Prostate gland (tissue), 2 donors: ENCODE measurements around the gene TTLL4. TPM values are rescaled to one million over a fixed set of nuclear protein-coding genes. Genes with fewer than 3 reads are reported as not detected.

Source experiments
- DNase-seq: peaks from one replicate; pipeline ENCODE4 v3.0.0-alpha.2; 2019; ENCODE audit warnings: low spot score
- H3K27ac ChIP-seq, 2 donors: fragments of 200-600 bp; sonication (generic); 2 replicates each; pipeline ENCODE4 v1.5.1; 2017 to 2019
- H3K27me3 ChIP-seq: fragments of 200-600 bp; sonication (generic); replicated peaks from 2 replicates; pipeline ENCODE4 v1.5.1; 2019; ENCODE audit not compliant: insufficient read depth
- H3K36me3 ChIP-seq, 2 donors: fragments of 200-600 bp; sonication (generic); 1 replicate in 1 of 2; 2 replicates in 1 of 2; pipeline versions ENCODE4 v1.5.1 to v1.8.1; 2017 to 2019
- H3K4me1 ChIP-seq: fragments of 200-600 bp; sonication (generic); replicated peaks from 2 replicates; pipeline ENCODE4 v1.5.1; 2019
- H3K4me3 ChIP-seq, 2 donors: fragments of 200-600 bp; sonication (generic); 2 replicates each; pipeline ENCODE4 v1.5.1; 2017 to 2019
- H3K9me3 ChIP-seq: fragments of 200-600 bp; sonication (generic); 2 replicates; pipeline ENCODE4 v1.5.1; 2017
- CTCF ChIP-seq, 4 experiments: fragments of 200-600 bp in 2 of 4; fragments of 450-650 bp in 2 of 4; sonication (generic) in 2 of 4; IDR thresholded peaks; 1 replicate in 3 of 4; 2 replicates in 1 of 4; pipeline ENCODE4 v1.5.1; 2016 to 2019; ENCODE audit warnings: antibody characterized with exemption in 4 of 4, mild to moderate bottlenecking in 2 of 4, moderate library complexity in 2 of 4
- POLR2A ChIP-seq: fragments of 450-650 bp; IDR thresholded peaks from one replicate; pipeline ENCODE4 v1.6.1; 2016; ENCODE audit warnings: antibody characterized with exemption, mild to moderate bottlenecking
- POLR2AphosphoS5 ChIP-seq: sonication (generic); formaldehyde crosslinking; IDR thresholded peaks from one replicate; pipeline ENCODE4 v1.6.1; 2017; ENCODE audit warnings: antibody characterized with exemption
- WGBS: methylation state at CpG from one replicate; pipeline ENCODE4 v1.1.5; 2018; 5-methylcytosine and 5-hydroxymethylcytosine counted together
- intact Hi-C: fragments of 100-400 bp; cut with DNase I; formaldehyde crosslinking; loops from one replicate; pipeline ENCODE4 v1.14.2; 2022
- total RNA-seq, 2 donors: library from RNA; depleted of rRNA; stranded (reverse); fragments of >200 nt; gene quantifications; one replicate each; pipeline ENCODE4 v1.1.0, GENCODE V29; 2016

Gene TTLL4
- total RNA-seq, 2 donors from 2014 or later: 21.1 to 63.8 TPM

DNA sequence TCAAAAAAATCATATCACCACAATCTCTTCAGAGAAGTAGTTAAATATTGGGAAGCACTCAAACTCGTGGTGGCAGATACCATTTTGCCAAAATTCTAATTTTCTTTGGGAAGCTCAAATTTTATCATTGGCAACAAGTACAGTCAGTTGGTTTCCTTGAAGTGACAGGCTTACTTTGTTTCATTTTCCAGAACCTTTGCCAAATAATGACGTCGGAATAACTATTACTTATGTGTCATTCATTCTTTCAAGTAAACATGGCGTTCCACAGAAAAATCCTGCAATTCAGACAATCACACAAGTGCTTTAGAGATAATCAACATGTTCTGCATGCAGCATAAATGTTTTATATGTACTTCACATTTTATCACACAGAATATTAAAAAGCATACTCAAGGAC lies 5.4 kb downstream of the TTLL4 start:
- Histone ChIP-seq H3K4me1 (no peaks in the 10 kb centered on the region), H3K4me3 (no peak overlapping the region), H3K9me3 (no peaks in the 10 kb centered on the region), H3K27ac (no peak overlapping the region), H3K36me3 (no peaks in the 10 kb centered on the region), H3K27me3 (no peaks in the 10 kb centered on the region)
- no peak for TF ChIP-seq POLR2A
- TF ChIP-seq CTCF (IDR thresholded peaks at IDR 0.05): no peak
- TF ChIP-seq POLR2AphosphoS5: no peak
- intact Hi-C loops: no loop called here
- no peak for DNase-seq
- WGBS: 65% methylated on average over 4 of the region's 4 CpGs

DNA sequence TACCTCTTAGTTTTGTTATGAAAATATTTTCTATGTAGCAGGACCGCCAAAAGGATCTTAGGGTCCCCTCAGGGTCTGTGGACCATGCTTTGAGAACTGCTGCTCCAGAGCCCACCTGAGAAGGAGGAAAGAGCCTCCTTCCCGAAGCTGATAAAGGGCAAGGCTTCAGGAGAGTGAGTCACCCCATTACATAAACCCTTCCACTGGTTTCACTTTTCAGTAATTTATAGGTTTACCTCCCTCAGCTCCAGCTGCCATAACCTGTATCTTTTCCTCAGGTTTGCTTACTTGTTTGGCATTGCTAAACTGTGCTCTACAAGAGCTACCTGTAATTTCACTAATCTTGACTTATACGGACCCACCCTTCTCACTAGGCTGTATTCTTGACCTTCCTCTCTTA lies 6.6 kb downstream of the TTLL4 start:
- H3K36me3 ChIP-seq: no peaks in the 10 kb centered on the region
- 54% methylated on average over 3 of the region's 3 CpGs for WGBS
- H3K27ac ChIP-seq: peak overlapping the region; percentile 62 to 70
- intact Hi-C loops: no loop called here
- no peak overlapping the region for H3K4me3 ChIP-seq
- H3K4me1 ChIP-seq: no peaks in the 10 kb centered on the region
- H3K27me3 ChIP-seq: no peaks in the 10 kb centered on the region
- peak; percentile 54 for DNase-seq
- TF ChIP-seq POLR2AphosphoS5: peak; percentile 90
- TF ChIP-seq CTCF (IDR thresholded peaks at IDR 0.05): no peak
- H3K9me3 ChIP-seq: no peaks in the 10 kb centered on the region

- no peaks in the 10 kb centered on the region for H3K27me3 ChIP-seq
- WGBS: 99% methylated on average over 7 of the region's 7 CpGs
- H3K27ac ChIP-seq: peak overlapping the region; percentile 62 to 70
These were observed 7.4 kb downstream of the TTLL4 start for GRCh38 chr2:218718058-218718457.

DNA sequence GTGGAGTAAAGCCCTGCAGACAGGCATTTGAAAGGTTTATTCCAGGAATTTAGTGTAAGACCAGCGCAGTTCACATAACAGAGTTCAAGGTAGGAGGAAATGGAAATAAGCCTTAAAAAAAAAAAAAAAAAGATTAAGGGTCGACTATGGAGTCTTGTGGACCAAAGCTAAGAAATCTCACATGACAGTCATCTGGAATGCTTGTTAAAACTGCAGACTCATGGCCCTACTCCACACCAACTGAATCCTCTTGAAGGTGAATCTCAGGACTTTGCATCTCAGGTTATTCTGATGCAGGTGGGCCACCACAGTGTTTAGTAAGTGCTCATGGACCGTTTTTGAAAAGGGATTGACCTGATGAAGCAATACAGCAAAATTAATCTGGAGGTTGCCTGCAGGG lies 8.8 kb downstream of the TTLL4 start:
- H3K36me3 ChIP-seq: no peaks in the 10 kb centered on the region
- H3K4me1 ChIP-seq: no peaks in the 10 kb centered on the region
- intact Hi-C loops: no loop called here
- no peaks in the 10 kb centered on the region for H3K9me3 ChIP-seq
- no peak overlapping the region for H3K27ac ChIP-seq
- H3K27me3 ChIP-seq: no peaks in the 10 kb centered on the region
- H3K4me3 ChIP-seq: no peak overlapping the region
- WGBS: 65% methylated on average over 3 of the region's 3 CpGs
- DNase-seq: no peak
- TF ChIP-seq CTCF (IDR thresholded peaks at IDR 0.05) (no peak), POLR2AphosphoS5 (no peak), POLR2A (no peak)

More at GRCh38 chr2:218718058-218718457, 7.4 kb downstream of the TTLL4 start:
- TF ChIP-seq POLR2AphosphoS5: no peak
- TF ChIP-seq CTCF (IDR thresholded peaks at IDR 0.05): no peak
- no peak for TF ChIP-seq POLR2A
- Histone ChIP-seq H3K4me1 (no peaks in the 10 kb centered on the region), H3K9me3 (no peaks in the 10 kb centered on the region), H3K36me3 (no peaks in the 10 kb centered on the region), H3K4me3 (no peak overlapping the region)
- DNase-seq: no peak
- intact Hi-C loops: no loop called here

- H3K36me3 ChIP-seq: no peaks in the 10 kb centered on the region
- no peaks in the 10 kb centered on the region for H3K4me1 ChIP-seq
- no peak overlapping the region for H3K27ac ChIP-seq
- H3K4me3 ChIP-seq: no peak overlapping the region
- WGBS: 91% methylated on average over 19 of the region's 19 CpGs
- DNase-seq: no peak
- TF ChIP-seq POLR2A (no peak), CTCF (IDR thresholded peaks at IDR 0.05) (no peak), POLR2AphosphoS5 (no peak)
- no peaks in the 10 kb centered on the region for H3K9me3 ChIP-seq
- H3K27me3 ChIP-seq: no peaks in the 10 kb centered on the region
- intact Hi-C loops: no loop called here
These were observed 9.7 kb downstream of the TTLL4 start for GRCh38 chr2:218720048-218721041.
